ENCODE results near the gene VDAC2. TPM values are rescaled to one million over a fixed set of nuclear protein-coding genes. Genes with fewer than 3 reads are reported as not detected.

VDAC2 gene
- total RNA-seq, 1 experiment from 2014 or later, result 340 TPM

- no peak for ATAC-seq
- CTCF ChIA-PET, result no interaction called here
- TF ChIP-seq TCF7L2 (IDR thresholded peaks at IDR 0.05; ENCODE audit: low read depth, low read length) (no peak), POLR2AphosphoS5 (IDR thresholded peaks at IDR 0.05; ENCODE audit: low read depth, low read length) (no peak), CTCF (IDR thresholded peaks at IDR 0.05) (no peak), SIN3A (IDR thresholded peaks at IDR 0.05; ENCODE audit: borderline replicate concordance, insufficient read depth, low read depth, low read length) (no peak)
Observed at GRCh38 chr10:75176046-75176445, 34.5 kb upstream of the VDAC2 start.

GRCh38 chr10:75176736-75177135 is 33.9 kb upstream of the VDAC2 start:
- H3K27me3 ChIP-seq (ENCODE audit: control insufficient read depth, insufficient read depth, low read length), result no peaks in the 10 kb centered on the region
- no peak for TF ChIP-seq TCF7L2 (IDR thresholded peaks at IDR 0.05; ENCODE audit: low read depth, low read length)
- TF ChIP-seq POLR2AphosphoS5 (IDR thresholded peaks at IDR 0.05; ENCODE audit: low read depth, low read length), result no peak
- TF ChIP-seq CTCF (IDR thresholded peaks at IDR 0.05), result no peak
- TF ChIP-seq REST (IDR thresholded peaks at IDR 0.05; ENCODE audit: insufficient read depth in 1 of 2, low read depth in 2 of 2, low read length in 1 of 2), result no peak
- no peak for TF ChIP-seq SIN3A (IDR thresholded peaks at IDR 0.05; ENCODE audit: borderline replicate concordance, insufficient read depth, low read depth, low read length)
- ChIA-PET POLR2A (no interaction called here), CTCF (no interaction called here)
- no peaks in the 10 kb centered on the region for H3K36me3 ChIP-seq (ENCODE audit: control insufficient read depth, insufficient read depth, low read length)
- no peak overlapping the region for H3K4me3 ChIP-seq (ENCODE audit: low read depth in 2 of 2, low read length in 2 of 2)
- BruUV-seq (replicated peaks), result no TSS peak
- no peaks in the 10 kb centered on the region for H3K4me1 ChIP-seq (ENCODE audit: control insufficient read depth, insufficient read depth, low read length)
- ATAC-seq (no peak), DNase-seq (ENCODE audit: low read depth, low spot score) (no peak)
- in situ Hi-C loops (cut with HindIII; ENCODE audit: low pct_unique_long_range_greater_than_20kb, low sequenced_read_pairs) (no loop called here), intact Hi-C loops (cut with micrococcal nuclease; ENCODE audit: unreplicated experiment) (no loop called here)
- no peaks in the 10 kb centered on the region for H3K9me3 ChIP-seq (ENCODE audit: control insufficient read depth, insufficient read depth, low read depth, low read length)
- no peak overlapping the region for H3K27ac ChIP-seq (ENCODE audit: low read length)

More at GRCh38 chr10:75176046-75176445, 34.5 kb upstream of the VDAC2 start:
- intact Hi-C loops (cut with micrococcal nuclease; ENCODE audit: unreplicated experiment), result no loop called here
- Histone ChIP-seq H3K36me3 (ENCODE audit: control insufficient read depth, insufficient read depth, low read length) (no peaks in the 10 kb centered on the region), H3K27me3 (ENCODE audit: control insufficient read depth, insufficient read depth, low read length) (no peaks in the 10 kb centered on the region), H3K4me3 (ENCODE audit: low read depth in 2 of 2, low read length in 2 of 2) (no peak overlapping the region), H3K4me1 (ENCODE audit: control insufficient read depth, insufficient read depth, low read length) (no peaks in the 10 kb centered on the region), H3K9me3 (ENCODE audit: control insufficient read depth, insufficient read depth, low read depth, low read length) (no peaks in the 10 kb centered on the region), H3K27ac (ENCODE audit: low read length) (no peak overlapping the region)
- POLR2A ChIA-PET, result no interaction called here
- BruUV-seq (replicated peaks), result no TSS peak
- in situ Hi-C loops (cut with HindIII; ENCODE audit: low pct_unique_long_range_greater_than_20kb, low sequenced_read_pairs), result no loop called here
- no peak for DNase-seq (ENCODE audit: low read depth, low spot score)
